HFF-Myc (cell line): ENCODE results near the gene SELP.

Experiments
- DNase-seq: peaks from one replicate; pipeline ENCODE4 v3.0.0-alpha.2; 2011; ENCODE audit warnings: low read depth; ENCODE audit errors: extremely low read depth
- H3K4me3 ChIP-seq: replicated peaks from 2 replicates; pipeline ENCODE4 v1.5.1; 2011; ENCODE audit warnings: low read depth, mild to moderate bottlenecking, control low read depth, low read length
- CTCF ChIP-seq: IDR thresholded peaks from 2 replicates; pipeline ENCODE4 v1.5.1; 2012; ENCODE audit warnings: mild to moderate bottlenecking, low read depth, low read length, control low read depth; ENCODE audit errors: missing control alignments

The SELP gene

GRCh38 chr1:169653873-169654272, 23.9 kb upstream of the SELP start:
- no peak for TF ChIP-seq CTCF
- H3K4me3 ChIP-seq = no peak overlapping the region

GRCh38 chr1:169651035-169651434, 21.1 kb upstream of the SELP start:
- no peak for DNase-seq
- no peak for TF ChIP-seq CTCF
- H3K4me3 ChIP-seq = no peak overlapping the region

More at GRCh38 chr1:169653873-169654272, 23.9 kb upstream of the SELP start:
- no peak for DNase-seq

- no peak for DNase-seq
- no peak for TF ChIP-seq CTCF
- H3K4me3 ChIP-seq = no peak overlapping the region
Measured at GRCh38 chr1:169650551-169650950, 20.6 kb upstream of the SELP start.

GRCh38 chr1:169648709-169649108, 18.8 kb upstream of the SELP start:
- no peak overlapping the region for H3K4me3 ChIP-seq
- DNase-seq = no peak
- no peak for TF ChIP-seq CTCF

GRCh38 chr1:169648187-169648586, 18.3 kb upstream of the SELP start:
- DNase-seq = no peak
- no peak for TF ChIP-seq CTCF
- H3K4me3 ChIP-seq = no peak overlapping the region

GRCh38 chr1:169647512-169647911, 17.6 kb upstream of the SELP start:
- no peak for TF ChIP-seq CTCF
- no peak for DNase-seq
- no peak overlapping the region for H3K4me3 ChIP-seq

- no peak overlapping the region for H3K4me3 ChIP-seq
- DNase-seq = no peak
- TF ChIP-seq CTCF = no peak
Measured at GRCh38 chr1:169644297-169644696, 14.4 kb upstream of the SELP start.
